ENCODE measurements around the gene C2.
"Not testable (repeated sequence)": the region's sequence is repeated elsewhere in the genome, so short reads cannot be mapped to it uniquely, and the experiment has no call there.

Gene C2

GRCh38 chr6:31915756-31916155, 11.8 kb upstream of the C2 start:
- H3K36me3 ChIP-seq (ENCODE audit: control insufficient read depth, insufficient read depth, low read length): no peaks in the 10 kb centered on the region
- no peaks in the 10 kb centered on the region for H3K27me3 ChIP-seq (ENCODE audit: control insufficient read depth, insufficient read depth, low read length)

GRCh38 chr6:31918069-31918720, 9.3 kb upstream of the C2 start:
- no peak overlapping the region for H3K9ac ChIP-seq (ENCODE audit: low read length)
- H3K27ac ChIP-seq (ENCODE audit: low read depth, low read length): no peak overlapping the region
- no peaks in the 10 kb centered on the region for H3K36me3 ChIP-seq (ENCODE audit: control insufficient read depth, insufficient read depth, low read length)
- H3K4me1 ChIP-seq (ENCODE audit: control insufficient read depth, insufficient read depth, low read length): no peaks in the 10 kb centered on the region
- no peaks in the 10 kb centered on the region for H3K27me3 ChIP-seq (ENCODE audit: control insufficient read depth, insufficient read depth, low read length)
- H3K4me3 ChIP-seq (ENCODE audit: low read length): no peak overlapping the region

More at GRCh38 chr6:31915756-31916155, 11.8 kb upstream of the C2 start:
- Histone ChIP-seq H3K4me3 (ENCODE audit: low read length) (no peak overlapping the region), H3K4me1 (ENCODE audit: control insufficient read depth, insufficient read depth, low read length) (no peaks in the 10 kb centered on the region), H3K27ac (ENCODE audit: low read depth, low read length) (no peak overlapping the region), H3K9ac (ENCODE audit: low read length) (no peak overlapping the region)

- Histone ChIP-seq H3K4me3 (ENCODE audit: low read length) (no peak overlapping the region), H3K27me3 (ENCODE audit: control insufficient read depth, insufficient read depth, low read length) (no peaks in the 10 kb centered on the region), H3K36me3 (ENCODE audit: control insufficient read depth, insufficient read depth, low read length) (no peaks in the 10 kb centered on the region), H3K27ac (ENCODE audit: low read depth, low read length) (no peak overlapping the region), H3K9ac (ENCODE audit: low read length) (no peak overlapping the region), H3K4me1 (ENCODE audit: control insufficient read depth, insufficient read depth, low read length) (no peaks in the 10 kb centered on the region)
Measured at GRCh38 chr6:31919624-31920303, 7.8 kb upstream of the C2 start.

GRCh38 chr6:31920811-31921210, 6.7 kb upstream of the C2 start:
- Histone ChIP-seq H3K4me1 (ENCODE audit: control insufficient read depth, insufficient read depth, low read length) (no peaks in the 10 kb centered on the region), H3K27me3 (ENCODE audit: control insufficient read depth, insufficient read depth, low read length) (no peaks in the 10 kb centered on the region), H3K4me3 (ENCODE audit: low read length) (no peak overlapping the region), H3K27ac (ENCODE audit: low read depth, low read length) (no peak overlapping the region), H3K9ac (ENCODE audit: low read length) (no peak overlapping the region), H3K36me3 (ENCODE audit: control insufficient read depth, insufficient read depth, low read length) (no peaks in the 10 kb centered on the region)

- H3K4me3 ChIP-seq (ENCODE audit: low read length): no peak overlapping the region
Measured at GRCh38 chr6:31922942-31923341, 4.6 kb upstream of the C2 start.

GRCh38 chr6:31927863-31928671, 550 bp downstream of the C2 start:
- H3K9ac ChIP-seq (ENCODE audit: low read length): no peak overlapping the region
- peak overlapping the region; percentile 22 for H3K4me3 ChIP-seq (ENCODE audit: low read length)
- H3K36me3 ChIP-seq (ENCODE audit: control insufficient read depth, insufficient read depth, low read length): no peaks in the 10 kb centered on the region
- no peaks in the 10 kb centered on the region for H3K27me3 ChIP-seq (ENCODE audit: control insufficient read depth, insufficient read depth, low read length)
- H3K4me1 ChIP-seq (ENCODE audit: control insufficient read depth, insufficient read depth, low read length): no peaks in the 10 kb centered on the region
- H3K27ac ChIP-seq (ENCODE audit: low read depth, low read length): no peak overlapping the region

More at GRCh38 chr6:31922942-31923341, 4.6 kb upstream of the C2 start:
- H3K36me3 ChIP-seq (ENCODE audit: control insufficient read depth, insufficient read depth, low read length): no peaks in the 10 kb centered on the region
- no peak overlapping the region for H3K9ac ChIP-seq (ENCODE audit: low read length)
- no peaks in the 10 kb centered on the region for H3K27me3 ChIP-seq (ENCODE audit: control insufficient read depth, insufficient read depth, low read length)
- H3K27ac ChIP-seq (ENCODE audit: low read depth, low read length): no peak overlapping the region
- H3K4me1 ChIP-seq (ENCODE audit: control insufficient read depth, insufficient read depth, low read length): no peaks in the 10 kb centered on the region

GRCh38 chr6:31928672-31928939, 1.1 kb downstream of the C2 start:
- Histone ChIP-seq H3K27ac (ENCODE audit: low read depth, low read length) (no peak overlapping the region), H3K9ac (ENCODE audit: low read length) (no peak overlapping the region), H3K36me3 (ENCODE audit: control insufficient read depth, insufficient read depth, low read length) (no peaks in the 10 kb centered on the region), H3K4me3 (ENCODE audit: low read length) (no peak overlapping the region), H3K27me3 (ENCODE audit: control insufficient read depth, insufficient read depth, low read length) (no peaks in the 10 kb centered on the region), H3K4me1 (ENCODE audit: control insufficient read depth, insufficient read depth, low read length) (no peaks in the 10 kb centered on the region)

- no peaks in the 10 kb centered on the region for H3K36me3 ChIP-seq (ENCODE audit: control insufficient read depth, insufficient read depth, low read length)
- no peak overlapping the region for H3K27ac ChIP-seq (ENCODE audit: low read depth, low read length)
- no peak overlapping the region for H3K9ac ChIP-seq (ENCODE audit: low read length)
- no peak overlapping the region for H3K4me3 ChIP-seq (ENCODE audit: low read length)
- no peaks in the 10 kb centered on the region for H3K4me1 ChIP-seq (ENCODE audit: control insufficient read depth, insufficient read depth, low read length)
- H3K27me3 ChIP-seq (ENCODE audit: control insufficient read depth, insufficient read depth, low read length): no peaks in the 10 kb centered on the region
Measured at GRCh38 chr6:31930962-31931361, 3.4 kb downstream of the C2 start.

- not testable (repeated sequence) for H3K27me3 ChIP-seq (ENCODE audit: control insufficient read depth, insufficient read depth, low read length); H3K4me1 ChIP-seq (ENCODE audit: control insufficient read depth, insufficient read depth, low read length); H3K27ac ChIP-seq (ENCODE audit: low read depth, low read length); H3K4me3 ChIP-seq (ENCODE audit: low read length); H3K9ac ChIP-seq (ENCODE audit: low read length); H3K36me3 ChIP-seq (ENCODE audit: control insufficient read depth, insufficient read depth, low read length)
Measured at GRCh38 chr6:31932137-31932536, 4.6 kb downstream of the C2 start.

- Histone ChIP-seq H3K27ac (ENCODE audit: low read depth, low read length) (no peak overlapping the region), H3K9ac (ENCODE audit: low read length) (no peak overlapping the region), H3K36me3 (ENCODE audit: control insufficient read depth, insufficient read depth, low read length) (no peaks in the 10 kb centered on the region), H3K4me3 (ENCODE audit: low read length) (no peak overlapping the region), H3K27me3 (ENCODE audit: control insufficient read depth, insufficient read depth, low read length) (no peaks in the 10 kb centered on the region), H3K4me1 (ENCODE audit: control insufficient read depth, insufficient read depth, low read length) (no peaks in the 10 kb centered on the region)
Measured at GRCh38 chr6:31933537-31933936, 6.0 kb downstream of the C2 start.

GRCh38 chr6:31935021-31935420, 7.5 kb downstream of the C2 start:
- H3K4me1 ChIP-seq (ENCODE audit: control insufficient read depth, insufficient read depth, low read length): no peaks in the 10 kb centered on the region
- no peak overlapping the region for H3K4me3 ChIP-seq (ENCODE audit: low read length)
- no peak overlapping the region for H3K27ac ChIP-seq (ENCODE audit: low read depth, low read length)
- no peaks in the 10 kb centered on the region for H3K27me3 ChIP-seq (ENCODE audit: control insufficient read depth, insufficient read depth, low read length)
- no peaks in the 10 kb centered on the region for H3K36me3 ChIP-seq (ENCODE audit: control insufficient read depth, insufficient read depth, low read length)
- H3K9ac ChIP-seq (ENCODE audit: low read length): no peak overlapping the region

GRCh38 chr6:31935823-31936222, 8.3 kb downstream of the C2 start:
- H3K4me1 ChIP-seq (ENCODE audit: control insufficient read depth, insufficient read depth, low read length): no peaks in the 10 kb centered on the region
- H3K4me3 ChIP-seq (ENCODE audit: low read length): no peak overlapping the region
- no peaks in the 10 kb centered on the region for H3K27me3 ChIP-seq (ENCODE audit: control insufficient read depth, insufficient read depth, low read length)
- no peak overlapping the region for H3K9ac ChIP-seq (ENCODE audit: low read length)
- H3K36me3 ChIP-seq (ENCODE audit: control insufficient read depth, insufficient read depth, low read length): no peaks in the 10 kb centered on the region
- no peak overlapping the region for H3K27ac ChIP-seq (ENCODE audit: low read depth, low read length)
